GM19043 (cell line): Measurements from ENCODE around the gene SPOP.
"Not testable (repeated sequence)": the region's sequence is repeated elsewhere in the genome, so short reads cannot be mapped to it uniquely, and the experiment has no call there.

Experiments used
- ATAC-seq: cut with Tn5 transposase; IDR thresholded peaks from one replicate; pipeline ENCODE4 v1.9.1; 2021; ENCODE audit warnings: low read depth; ENCODE audit not compliant: unreplicated experiment

Gene SPOP

DNA sequence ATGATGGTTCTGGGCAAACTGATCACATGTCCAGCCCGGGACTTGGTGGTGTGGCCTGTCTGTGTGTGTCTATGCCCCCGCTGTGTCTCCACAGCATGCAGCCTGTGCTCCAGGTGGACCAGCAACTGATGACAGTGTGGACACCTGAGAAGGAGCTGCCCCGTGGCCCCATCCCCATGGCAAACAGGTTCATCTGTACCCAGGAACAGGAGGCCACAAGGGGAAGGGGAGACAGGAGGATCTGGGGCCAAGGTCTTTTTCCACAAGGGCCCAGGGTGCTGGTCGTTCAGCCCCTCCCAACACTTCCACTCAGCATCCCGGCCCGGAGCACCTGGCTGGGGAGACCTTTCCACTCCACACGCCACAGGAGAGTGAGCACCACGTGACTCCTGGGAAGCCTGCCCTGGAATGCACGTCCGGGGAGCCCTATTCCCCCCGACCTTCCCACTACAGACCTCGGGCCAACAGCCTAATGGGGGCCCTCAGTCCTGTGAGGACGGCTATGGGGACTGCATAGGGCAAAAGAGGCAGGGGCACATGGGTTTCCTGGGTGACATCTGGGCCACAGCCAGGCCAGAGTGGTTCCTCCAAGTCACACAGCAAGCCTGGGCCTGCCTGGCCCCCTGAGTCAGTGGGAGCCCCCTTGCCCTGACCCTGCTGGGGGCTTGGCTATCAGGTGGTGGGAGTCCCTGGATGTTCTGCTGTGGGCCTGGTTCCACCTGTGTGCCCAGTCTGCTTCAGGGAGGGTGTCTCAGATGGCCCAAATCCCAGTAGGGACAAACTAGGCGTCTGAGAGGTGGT is 123.0 kb downstream of the SPOP start:
- ATAC-seq: no peak

DNA sequence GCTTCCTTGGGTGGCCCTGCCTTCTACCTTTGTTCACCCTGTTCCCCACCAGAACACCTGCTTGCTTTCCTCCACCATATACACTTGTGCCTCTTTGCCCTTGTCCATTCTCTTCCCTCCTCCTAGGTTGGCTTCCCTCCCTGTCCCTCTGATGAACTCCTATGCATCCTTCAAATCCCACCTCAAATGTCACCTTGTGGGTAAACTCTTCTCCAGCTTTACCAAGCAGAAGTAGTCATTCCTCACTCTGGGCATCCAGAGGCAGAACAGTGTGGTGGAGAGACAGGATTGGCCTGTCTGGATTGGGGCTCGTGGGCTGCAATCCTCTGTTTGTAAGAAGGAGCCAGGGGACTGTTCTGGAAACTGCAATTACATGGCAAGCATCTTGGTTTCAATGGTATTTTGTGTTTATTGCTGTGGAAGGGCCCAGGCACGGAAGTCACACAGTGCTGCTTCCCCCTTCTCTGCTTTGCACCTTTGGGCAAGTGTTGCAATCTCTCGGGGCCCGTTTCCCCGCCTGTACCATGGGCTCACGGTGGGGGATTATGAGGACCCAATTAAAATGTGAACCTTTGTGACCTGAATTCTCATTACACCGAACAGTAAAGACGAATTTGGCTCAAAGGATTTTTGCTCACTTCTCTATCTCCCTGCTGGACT is 124.1 kb downstream of the SPOP start:
- no peak for ATAC-seq

DNA sequence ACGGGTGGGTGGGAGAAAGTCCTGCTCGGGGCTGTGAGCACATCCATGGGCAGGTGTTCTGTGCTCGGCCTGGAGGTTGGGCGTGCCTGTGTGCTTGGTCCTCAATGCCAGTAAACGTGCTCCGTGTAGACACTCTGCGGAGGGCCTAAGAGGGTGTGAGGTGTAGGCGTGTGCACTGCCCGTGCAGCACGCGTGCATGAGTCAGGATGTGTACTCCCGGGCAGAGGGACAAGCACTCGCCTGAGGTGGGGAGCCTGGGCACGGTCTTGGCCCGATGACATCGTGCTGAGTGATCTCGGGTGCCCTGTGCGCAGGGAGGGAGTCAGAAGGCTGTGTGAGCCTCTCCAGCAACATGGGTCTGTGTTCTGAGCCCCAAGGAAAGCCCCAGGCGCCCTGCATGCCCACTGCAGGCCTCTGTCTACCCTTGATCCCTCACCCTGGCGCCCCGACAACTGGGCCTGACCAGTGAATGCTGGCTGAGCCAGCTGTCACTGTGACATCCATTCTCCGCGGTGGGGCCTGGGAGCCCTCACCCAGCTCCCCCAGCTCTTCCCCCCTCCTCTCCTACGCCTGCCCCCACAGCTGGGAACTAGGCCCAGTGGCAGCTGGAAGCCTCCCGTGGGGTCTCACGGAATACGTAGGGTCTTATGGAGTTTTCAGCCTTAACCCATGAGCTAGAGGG is 125.7 kb downstream of the SPOP start:
- no peak for ATAC-seq

- no peak for ATAC-seq
Measured at GRCh38 chr17:49551221-49552069, 126.5 kb downstream of the SPOP start.

DNA sequence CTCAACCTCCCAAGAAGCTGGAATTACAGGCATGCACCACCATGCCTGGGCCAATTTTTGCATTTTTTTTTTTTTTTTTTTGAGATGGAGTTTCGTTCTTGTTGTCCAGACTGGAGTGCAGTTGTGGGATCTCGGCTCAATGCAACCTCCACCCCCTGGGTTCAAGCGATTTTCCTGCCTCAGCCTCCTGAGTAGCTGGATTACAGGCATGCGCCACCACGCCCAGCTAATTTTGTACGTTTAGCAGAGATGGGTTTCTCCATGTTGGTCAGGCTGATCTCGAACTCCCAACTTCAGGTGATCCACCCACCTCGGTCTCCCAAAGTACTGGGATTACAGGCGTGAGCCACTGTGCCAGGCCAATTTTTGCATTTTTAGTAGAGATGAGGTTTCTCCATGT is 127.1 kb downstream of the SPOP start:
- ATAC-seq: not testable (repeated sequence)

- ATAC-seq: no peak
Measured at GRCh38 chr17:49549691-49550678, 127.9 kb downstream of the SPOP start.

DNA sequence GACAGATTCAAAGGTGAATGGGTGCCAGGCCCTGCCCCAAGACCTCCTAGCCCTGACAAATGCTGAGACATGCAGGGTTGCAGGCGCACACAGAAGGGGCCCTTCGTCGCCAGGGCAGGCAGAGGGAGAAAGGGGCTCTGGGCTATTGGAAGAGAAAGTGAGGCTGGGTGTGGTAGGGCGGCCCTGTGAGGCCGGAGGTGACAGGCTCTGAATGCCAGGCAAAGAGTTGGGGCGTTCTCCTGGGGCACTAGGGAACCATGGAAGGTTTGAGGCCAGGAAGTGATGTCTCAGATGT is 128.6 kb downstream of the SPOP start:
- no peak for ATAC-seq
